HG03108 (cell line): ENCODE measurements around the gene ABCC9.

ENCODE experiments used
- ATAC-seq: cut with Tn5 transposase; IDR thresholded peaks from one replicate; pipeline ENCODE4 v1.9.1; 2021; ENCODE audit warnings: moderate library complexity; ENCODE audit not compliant: unreplicated experiment

ABCC9 gene

GRCh38 chr12:21780786-21781185 is 160.4 kb downstream of the ABCC9 start:
- ATAC-seq = no peak

- no peak for ATAC-seq
These were observed 165.1 kb downstream of the ABCC9 start for GRCh38 chr12:21776175-21776574.

GRCh38 chr12:21775133-21775820 is 165.9 kb downstream of the ABCC9 start:
- no peak for ATAC-seq

- no peak for ATAC-seq
These were observed 166.7 kb downstream of the ABCC9 start, which contains the start of gene KCNJ8 for GRCh38 chr12:21774358-21775132. Gene KCNJ8 (minus strand): TSS chr12:21774706. CDS start chr12:21773616, 1,090 bp downstream.

GRCh38 chr12:21773806-21774205 is 167.4 kb downstream of the ABCC9 start:
- ATAC-seq = no peak

GRCh38 chr12:21773263-21773741 is 167.9 kb downstream of the ABCC9 start:
- no peak for ATAC-seq

- ATAC-seq = no peak
These were observed 169.9 kb downstream of the ABCC9 start for GRCh38 chr12:21771311-21771710.

GRCh38 chr12:21769307-21769706 is 171.9 kb downstream of the ABCC9 start:
- no peak for ATAC-seq

GRCh38 chr12:21766403-21766802 is 174.8 kb downstream of the ABCC9 start:
- ATAC-seq = no peak

- ATAC-seq = no peak
These were observed 176.3 kb downstream of the ABCC9 start for GRCh38 chr12:21764950-21765349.

GRCh38 chr12:21764065-21764464 is 177.2 kb downstream of the ABCC9 start:
- ATAC-seq = no peak

GRCh38 chr12:21763531-21763930 is 177.7 kb downstream of the ABCC9 start:
- no peak for ATAC-seq

GRCh38 chr12:21759737-21760136 is 181.5 kb downstream of the ABCC9 start:
- ATAC-seq = no peak

- no peak for ATAC-seq
These were observed 183.5 kb downstream of the ABCC9 start for GRCh38 chr12:21757735-21758134.

GRCh38 chr12:21756699-21757098 is 184.5 kb downstream of the ABCC9 start:
- ATAC-seq = no peak

GRCh38 chr12:21751517-21751916 is 189.7 kb downstream of the ABCC9 start:
- ATAC-seq = no peak
